Measurements from ENCODE around the gene A4GALT.
"Not testable (repeated sequence)": the region's sequence is repeated elsewhere in the genome, so short reads cannot be mapped to it uniquely, and the experiment has no call there.

Gene A4GALT

DNA sequence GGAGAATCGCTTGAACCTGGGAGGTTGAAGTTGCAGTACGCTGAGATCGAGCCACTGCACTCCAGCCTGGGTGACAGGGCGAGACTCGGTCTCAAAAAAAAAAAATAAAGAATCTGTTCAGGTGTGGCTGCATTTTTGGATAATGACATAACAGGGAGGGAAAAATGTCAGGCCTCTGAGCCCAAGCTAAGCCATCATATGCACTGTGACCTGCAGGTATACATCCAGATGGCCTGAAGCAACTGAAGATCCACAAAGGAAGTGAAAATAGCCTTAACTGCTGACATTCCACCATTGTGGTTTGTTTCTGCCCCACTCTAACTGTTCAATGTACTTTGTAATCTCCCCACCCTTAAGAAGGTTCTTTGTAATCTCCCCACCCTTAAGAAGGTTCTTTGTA, 19.6 kb upstream of the A4GALT start:
- DNase-seq = not testable (repeated sequence)

DNA sequence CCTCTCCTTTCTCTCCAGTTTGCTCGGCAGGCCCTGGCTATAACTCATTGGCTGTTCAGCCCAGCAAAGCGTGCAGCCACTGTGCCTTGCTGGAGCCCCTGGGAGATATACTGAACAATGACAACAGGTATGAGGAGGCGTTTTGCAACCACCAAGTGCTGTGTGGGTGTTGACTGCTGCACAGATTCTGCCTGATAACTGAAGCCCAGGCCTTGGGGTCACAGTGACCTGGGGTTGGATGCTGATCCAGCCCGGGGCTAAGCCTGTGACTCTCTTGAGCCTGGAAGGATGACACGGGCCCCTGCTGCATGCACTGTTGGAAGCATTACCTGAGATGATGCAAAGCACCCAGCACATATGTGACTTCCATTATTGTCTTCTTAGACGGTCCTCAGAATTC, 13.7 kb upstream of the A4GALT start:
- DNase-seq = no peak

DNA sequence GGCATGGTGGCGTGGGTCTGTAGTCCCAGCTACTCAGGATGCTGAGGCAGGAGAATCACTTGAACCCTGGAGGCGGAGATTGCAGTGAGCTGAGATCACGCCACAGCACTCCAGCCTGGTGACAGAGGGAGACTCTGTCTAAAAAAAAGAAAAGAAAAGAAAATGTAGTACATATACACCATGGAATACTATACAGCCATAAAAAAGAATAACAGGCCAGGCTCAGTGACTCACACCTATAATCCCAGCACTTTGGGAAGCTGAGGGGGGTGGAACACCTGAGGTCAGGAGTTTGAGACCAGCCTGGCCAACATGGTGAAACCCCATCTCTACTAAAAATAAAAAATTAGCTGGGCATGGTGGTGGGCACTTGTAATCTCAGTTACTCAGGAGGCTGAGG, 12.7 kb upstream of the A4GALT start:
- DNase-seq = not testable (repeated sequence)

DNA sequence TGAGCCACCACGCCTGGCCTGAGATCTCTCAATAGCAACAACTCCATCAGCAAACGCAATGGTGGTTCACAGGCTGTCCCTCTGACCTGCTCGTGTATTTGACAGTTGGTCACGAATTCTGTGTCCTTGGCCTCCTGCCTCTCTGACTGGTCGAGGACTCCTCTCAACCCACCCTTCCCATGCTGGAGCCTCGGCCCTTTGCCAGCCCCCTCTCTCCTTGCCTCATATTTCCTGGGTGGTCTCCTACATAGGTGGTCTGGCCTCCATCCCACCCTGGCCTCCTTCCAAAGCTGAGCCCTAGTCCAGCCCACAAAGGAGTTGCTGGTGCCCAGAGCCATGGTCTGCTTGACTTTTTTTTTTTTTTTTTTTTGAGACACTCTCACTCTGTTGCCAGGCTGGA, 11.4 kb upstream of the A4GALT start:
- no peak for DNase-seq

DNA sequence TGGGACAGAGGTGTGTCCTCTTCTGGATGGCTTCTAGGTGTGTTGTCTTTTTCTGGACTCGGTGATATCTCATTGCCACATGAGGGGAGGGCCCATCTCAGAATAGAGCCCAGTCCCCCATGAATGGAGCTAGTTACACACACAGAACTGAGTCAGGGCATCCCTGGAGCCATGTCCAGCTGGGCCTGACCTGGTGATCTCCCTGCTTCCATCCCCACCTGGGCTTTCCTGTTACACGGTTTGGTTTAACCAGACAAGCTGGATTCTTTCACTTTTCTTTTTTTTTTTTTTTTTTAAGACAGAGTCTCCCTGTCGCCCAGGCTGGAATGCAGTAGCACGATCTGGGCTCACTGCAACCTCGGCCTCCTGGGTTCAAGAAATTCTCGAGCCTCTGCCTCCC, 6.1 kb upstream of the A4GALT start:
- no peak for DNase-seq

DNA sequence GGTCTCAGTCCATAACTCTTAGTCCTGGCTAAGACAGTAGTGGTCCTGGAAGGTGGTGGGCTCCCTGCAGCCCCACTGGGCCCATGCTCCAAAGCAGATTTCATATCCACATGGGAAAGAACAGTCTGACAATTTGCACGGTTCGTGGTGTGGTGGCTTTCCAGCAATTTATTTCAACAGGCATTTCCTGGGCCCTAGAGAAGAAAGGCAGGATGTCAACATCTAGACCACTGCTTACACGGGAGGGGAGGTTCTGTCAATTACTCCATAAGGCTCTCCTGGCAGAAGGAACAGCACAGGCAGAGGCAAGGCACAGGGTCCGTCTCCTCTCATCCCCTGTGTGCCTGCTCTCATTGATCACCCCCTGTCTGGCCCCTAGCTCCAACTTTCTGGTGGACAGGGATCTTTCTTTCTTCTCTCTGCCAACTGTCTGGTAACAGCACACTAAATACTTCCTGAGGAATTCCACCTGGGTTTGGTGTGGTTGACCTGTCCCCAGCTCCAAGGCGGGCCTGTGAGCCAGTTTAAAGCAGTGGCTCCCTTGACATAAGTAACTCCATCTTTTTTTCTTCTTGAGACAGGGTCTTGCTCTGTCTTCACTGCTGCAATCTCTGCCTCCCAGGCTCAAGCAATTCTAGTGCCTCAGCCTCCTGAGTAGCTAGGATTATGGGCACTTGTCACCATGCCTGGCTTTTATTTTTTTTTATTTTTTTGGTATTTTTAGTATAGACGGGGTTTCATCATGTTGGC, 5.1 kb upstream of the A4GALT start:
- no peak for DNase-seq

DNA sequence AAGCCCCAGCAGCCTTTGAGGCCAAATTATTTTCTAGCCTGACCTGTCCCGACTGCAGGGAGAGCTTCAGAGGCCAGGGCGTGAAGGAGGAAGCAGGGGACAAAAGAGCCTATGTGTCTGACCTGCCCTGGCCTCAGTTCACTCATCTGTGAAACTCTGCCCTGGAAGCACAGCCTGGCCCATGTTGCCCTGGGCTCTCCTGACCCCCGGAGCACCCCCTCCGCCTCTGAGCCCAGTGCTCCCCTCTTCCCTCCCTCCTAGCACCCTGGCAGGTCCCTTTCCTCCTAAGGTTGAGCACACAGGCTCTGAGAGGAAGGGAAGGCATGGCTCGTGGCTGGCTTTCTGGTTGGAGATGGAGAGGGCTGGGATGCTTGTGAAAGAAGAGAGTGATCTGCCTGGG, 3.4 kb upstream of the A4GALT start:
- DNase-seq = no peak

DNA sequence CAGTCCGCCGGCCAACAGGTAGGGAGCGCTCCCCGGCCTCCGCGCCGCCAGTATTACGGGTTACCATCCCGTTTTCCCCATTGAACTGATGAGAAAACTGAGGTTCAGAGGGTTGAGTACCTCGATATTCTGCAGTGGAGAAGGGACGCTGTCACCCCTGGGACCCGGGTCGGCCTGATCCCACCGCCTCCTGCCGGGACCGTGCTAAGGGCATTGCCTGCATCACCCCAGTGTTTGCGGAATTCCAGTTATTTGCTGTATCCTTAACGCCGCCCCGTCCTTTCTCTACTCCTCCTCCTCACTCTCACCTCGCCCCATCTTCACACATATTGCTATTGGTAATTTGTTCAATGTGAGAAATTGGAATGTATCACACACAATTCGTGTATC, 370 bp upstream of the A4GALT start:
- no peak for DNase-seq

DNA sequence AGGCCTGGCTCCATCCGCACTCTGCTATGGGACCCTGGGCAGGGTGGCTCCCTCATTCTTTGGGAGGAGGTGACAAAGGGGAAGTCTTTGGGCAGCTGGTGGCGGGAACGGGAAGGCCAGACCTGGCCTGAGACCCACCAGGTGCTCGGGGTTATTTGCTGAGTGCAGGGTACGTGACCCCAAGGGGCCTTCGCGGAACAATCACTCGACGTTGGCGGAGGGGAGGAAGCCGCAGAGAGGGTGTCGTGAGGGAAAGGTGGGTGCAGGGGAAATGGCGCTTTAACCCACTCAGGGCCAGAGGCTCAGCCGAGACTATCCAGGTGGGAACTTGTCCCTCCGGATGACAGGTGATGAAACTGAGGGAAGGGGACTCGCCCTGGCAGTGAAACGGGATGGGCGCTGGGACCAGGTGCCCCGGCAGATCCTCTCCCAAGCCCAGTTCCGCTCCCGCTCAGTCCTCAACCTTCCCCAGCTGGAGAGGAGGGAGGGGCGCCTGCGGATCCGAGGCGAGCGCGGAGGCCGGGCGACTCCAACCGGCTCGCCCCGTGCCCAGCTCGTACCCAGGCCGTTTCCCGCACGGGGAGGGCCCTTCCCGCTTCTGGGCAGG, 911 bp downstream of the A4GALT start:
- no peak for DNase-seq

DNA sequence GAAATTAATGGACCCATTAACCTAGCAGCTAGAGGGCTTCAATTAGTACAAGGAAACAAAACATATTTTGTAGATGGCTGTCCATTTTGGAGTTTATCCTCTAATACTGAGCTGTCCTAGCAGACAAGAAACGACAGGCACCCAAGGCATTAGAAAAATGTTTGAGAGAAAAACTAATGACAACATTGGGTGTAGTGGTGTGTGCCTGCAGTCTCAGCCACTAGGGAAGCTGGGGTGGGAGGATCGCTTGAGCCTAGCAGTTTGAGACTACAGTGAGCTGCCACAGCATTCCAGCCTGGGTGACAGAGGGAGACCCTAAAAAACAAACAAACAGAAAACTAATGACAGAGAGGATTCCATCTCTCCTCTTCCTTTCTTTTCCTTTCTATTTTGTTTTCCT, 1.5 kb downstream of the A4GALT start:
- DNase-seq = no peak

DNA sequence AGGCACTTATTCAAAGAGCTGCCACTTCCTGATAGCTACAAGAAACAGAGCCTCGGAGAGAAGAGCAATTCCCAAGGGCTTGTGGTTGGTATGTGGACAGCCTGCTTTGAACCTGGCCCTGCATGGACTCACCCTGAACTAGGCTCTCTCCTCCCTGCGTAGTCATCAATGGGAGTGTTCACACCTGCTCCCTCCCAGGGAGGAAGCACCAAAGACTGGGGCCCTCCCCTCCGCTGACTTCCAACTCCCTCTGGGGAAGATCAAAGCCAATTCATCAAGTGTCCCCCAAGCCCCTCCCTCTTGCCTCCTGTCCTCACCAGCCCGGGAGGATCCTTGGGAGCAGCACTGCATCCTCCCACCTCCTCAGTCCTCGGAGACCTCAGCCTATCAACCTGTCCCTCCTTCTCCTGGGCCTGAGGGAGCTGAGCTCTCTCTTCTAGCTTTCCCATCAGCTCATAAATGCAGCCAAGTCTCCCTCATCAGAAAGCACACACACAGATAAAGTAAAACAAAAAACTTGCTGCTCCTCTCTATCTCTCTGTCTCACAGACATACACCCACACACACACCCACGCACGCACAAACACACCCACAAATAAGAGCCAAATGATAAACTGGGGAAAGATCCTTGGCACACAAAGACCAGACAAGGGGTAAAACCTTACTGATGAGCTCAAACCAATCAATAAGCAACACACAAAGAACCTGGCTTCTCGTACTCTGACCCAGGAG, 3.3 kb downstream of the A4GALT start:
- no peak for DNase-seq

DNA sequence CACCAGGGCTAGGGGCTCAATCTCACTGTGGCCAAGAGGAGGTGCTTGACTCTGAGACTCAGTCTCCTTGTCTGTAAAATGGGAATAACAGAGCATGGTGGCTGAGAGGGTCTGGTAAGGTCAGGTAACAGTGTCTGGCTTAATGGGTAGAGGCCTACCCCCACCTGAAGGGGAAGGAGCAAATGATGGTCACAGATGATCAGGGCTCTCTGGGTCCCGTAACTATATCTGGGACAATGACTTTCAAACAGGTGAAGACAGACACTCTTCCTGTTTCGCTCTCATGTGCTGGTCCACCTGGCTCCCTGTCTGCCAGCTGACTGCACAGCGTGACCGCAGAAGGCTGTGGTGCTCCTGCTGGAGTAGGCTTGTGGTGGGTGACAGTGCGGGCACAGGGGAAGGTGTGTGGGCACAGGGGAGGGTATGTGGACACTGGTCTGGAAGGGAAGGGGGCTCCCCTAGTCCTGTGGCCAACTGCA, 4.0 kb downstream of the A4GALT start:
- DNase-seq = no peak

DNA sequence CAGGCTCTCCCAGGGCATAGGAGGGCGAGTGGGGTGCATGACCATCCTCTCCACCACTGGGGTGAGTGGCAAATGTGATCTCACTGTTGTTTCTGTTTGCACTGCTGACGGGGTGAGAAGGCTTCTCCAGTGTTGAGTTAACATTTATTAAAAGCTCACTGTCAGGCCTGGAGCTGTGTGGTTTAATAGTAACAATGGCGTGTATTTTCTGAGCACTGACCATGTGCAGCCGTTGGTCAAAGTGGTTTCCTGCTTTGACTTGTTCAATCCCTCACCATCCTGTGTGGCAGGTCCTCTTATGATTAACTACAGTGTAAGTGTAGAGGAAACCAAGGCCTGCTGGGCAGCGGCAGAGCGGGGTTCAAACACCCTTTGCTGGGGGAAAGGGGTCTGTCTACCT, 4.4 kb downstream of the A4GALT start:
- DNase-seq = no peak

DNA sequence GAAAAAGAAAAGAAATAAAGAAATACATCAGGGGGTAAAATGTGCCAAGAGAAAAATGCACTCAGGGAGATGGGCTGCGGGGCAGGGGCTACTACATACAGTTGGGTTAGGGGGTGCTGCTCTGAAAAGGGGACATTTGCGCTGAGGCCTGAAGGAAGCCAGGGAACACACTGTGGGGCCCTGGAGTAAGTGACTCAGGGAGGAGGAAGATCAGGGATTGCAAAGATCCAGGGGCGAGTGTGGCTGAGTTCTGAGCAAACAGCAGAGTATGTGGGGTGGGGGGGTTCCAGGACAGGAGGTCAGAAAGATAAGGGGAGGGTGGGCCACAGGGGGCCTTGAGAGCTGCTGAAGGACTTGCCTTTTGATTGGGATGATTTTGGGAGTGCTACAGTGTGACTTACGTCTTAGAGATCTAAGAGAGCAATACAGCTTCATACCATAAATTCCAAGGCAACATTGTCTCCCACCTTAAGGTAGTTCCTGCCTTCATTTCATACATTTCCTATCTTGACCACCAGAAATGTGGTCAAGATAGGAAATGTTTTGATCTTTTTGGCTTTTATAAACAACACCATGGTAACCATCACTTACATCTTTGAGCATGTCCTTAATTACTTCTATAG, 5.8 kb downstream of the A4GALT start:
- no peak for DNase-seq

DNA sequence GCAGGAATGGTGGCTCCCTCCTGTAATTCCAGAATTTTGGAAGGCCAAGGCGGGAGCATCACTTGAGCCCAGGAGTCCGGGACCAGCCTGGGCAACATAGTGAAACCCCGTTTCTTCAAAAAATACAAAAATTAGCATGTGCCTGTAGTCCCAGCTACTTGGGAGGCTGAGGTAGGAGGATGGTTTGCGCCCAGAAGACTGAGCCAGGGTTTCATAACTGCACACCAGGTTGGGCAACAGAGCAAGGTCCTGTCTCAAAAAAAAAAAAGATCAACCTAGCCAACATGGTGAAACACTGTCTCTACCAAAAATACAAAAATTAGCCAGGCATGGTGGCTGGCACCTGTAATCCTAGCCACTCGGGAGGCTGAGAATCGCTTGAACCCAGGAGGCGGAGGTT, 6.4 kb downstream of the A4GALT start:
- no peak for DNase-seq

DNA sequence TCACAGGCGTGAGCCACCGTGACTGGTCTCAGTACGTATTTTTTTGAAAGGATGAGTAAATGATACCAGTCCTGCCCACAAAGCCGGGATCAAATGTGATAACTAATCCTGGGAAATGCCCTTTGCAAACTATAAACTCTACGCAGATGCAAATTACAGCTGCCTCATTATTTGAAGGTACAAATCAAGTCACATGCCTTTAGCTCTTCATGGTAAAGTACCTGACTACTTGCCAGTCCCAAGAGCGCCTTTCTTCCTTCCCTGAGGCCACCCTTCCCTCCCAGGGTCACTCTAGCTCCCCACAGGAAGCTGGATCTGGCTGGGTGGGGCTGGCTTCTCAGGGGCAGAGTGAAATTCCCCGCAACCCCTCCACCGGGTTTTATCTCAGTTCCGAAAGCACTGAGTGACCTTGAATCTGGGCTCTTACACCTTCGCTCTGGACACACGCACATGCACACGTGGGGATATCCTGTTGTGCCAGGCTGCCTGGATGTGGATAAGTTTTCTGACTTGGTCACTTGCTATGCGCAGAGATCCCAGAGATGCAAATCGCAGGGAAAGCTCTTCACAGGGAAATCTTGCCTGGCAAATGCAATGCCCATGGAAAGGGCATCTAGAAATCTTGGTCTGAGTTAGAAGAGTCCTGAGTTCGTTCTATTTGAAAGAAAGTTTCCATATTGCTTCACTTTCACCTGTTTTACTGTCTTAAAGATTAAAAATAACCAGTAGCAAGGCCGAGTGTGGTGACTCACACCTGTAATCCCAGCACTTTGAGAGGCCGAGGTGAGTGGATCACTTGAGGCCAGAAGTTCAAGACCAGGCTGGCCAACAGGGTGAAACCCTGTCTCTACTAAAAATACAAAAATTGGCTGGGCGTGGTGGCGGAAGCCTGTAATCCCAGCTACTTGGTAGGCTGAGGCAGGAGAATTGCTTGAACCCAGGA, 8.5 kb downstream of the A4GALT start:
- no peak for DNase-seq

DNA sequence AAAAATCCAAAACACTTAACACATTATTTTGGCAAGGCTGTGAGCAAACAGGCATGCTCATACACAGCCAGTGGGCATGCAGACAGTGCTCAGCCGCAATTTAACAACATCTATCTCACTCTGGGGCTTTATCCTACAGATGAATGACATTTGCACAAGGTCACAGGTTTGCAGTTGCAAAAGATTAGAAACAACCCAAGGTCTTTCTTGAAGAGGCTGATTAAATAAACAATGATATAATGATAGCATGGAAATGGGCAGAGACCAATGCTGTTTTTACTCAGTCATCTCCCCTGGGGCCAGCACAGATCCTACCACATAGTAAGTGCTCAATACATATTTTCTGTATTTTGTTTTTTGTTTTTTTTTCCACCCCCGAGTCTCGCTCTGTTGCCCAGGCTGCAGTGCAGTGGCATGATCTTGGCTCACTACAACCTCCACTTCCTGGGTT, 9.4 kb downstream of the A4GALT start:
- no peak for DNase-seq

DNA sequence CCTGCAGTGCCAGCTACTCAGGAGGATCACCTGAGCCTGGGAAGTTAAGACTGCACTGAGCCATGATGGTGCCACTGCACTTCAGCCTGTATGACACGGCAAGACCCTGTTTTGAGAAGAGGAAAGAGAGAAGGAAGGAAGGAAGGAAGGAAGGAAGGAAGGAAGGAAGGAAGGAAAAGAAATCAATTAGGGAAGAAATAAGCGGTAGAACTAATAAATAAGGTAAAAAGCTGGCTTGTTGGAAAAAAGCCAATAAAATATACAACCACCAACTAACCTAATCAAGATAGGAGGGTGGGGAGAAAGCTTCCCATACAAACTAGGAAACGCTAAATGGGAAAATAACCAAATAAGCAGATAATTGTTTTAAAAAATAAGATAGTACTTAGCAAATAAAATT, 12.3 kb downstream of the A4GALT start:
- no peak for DNase-seq

DNA sequence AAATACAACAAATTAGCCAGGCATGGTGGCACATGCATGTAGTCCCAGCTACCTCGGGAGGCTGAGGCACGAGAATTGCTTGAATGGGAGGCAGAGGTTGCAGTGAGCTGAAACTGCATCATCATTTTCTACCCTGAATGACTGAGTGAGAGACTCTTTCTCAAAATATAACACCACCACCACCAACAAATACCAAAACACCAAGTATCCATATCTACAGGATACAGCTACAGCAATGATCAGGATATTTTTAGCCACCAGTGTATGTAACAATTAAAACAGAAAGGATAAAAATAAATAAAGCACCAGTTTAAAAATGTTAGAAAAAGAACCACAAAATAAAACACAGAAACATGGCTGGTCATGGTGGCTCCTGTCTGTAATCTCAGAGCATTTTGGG, 13.2 kb downstream of the A4GALT start:
- no peak for DNase-seq

DNA sequence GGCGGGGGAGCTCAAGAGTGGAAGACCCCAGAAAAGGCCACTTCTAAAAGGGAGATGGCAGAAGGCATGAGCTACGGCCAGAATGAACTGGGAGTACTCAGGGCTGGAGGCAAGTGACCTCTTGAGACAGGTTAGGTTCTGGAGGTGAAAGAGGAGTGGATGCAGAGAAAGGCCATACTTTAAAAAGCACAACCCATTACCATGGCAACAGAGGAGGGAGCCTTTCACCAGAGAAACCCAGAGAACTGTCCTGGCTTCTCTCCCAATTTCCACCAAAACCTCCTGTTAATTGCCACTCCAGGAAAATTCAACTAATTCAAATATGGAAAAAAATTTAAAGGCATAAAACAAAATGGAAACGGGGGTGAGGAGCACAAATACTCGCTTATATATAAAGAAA, 15.8 kb downstream of the A4GALT start:
- DNase-seq = no peak

DNA sequence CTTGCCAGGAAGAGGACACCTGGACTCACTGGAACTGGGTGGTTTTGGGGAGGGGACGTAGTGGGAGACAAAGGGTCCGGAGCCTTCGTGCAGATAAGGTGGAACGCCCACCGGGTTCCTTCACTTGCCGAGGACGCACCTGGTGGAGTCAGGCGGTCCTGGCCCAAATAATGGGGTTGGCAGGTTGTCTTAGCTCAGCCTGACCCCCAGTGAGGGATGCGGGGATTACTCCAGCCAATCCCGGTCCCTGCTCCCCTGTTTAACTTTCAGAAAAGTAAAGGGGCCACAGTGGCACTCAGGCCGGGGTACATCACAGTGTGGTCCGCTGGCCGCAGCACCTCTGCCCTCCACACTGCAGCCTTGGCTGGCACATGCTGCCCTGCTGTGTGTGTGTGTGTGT, 18.0 kb downstream of the A4GALT start:
- no peak for DNase-seq

DNA sequence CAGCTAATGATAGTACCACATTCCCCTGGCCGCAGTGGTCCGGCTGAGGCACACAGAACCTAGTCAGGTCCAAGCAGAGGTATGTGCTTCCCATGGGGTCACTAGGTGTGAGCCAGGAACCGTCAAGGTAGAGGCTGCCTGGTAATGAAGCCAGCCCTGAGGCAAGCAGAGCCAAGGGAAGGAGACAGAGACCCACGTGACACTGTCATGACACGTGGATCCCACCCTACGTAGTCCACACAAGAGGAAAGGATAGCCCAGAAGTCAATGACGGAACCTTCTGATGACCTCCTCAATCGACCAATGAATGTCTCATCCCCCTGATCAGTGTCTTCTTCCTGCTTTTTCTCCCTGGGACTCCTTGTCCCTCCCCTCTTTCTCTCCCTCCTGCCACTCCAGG, 19.0 kb downstream of the A4GALT start:
- DNase-seq = no peak
